Kidney glomerular epithelial cell (primary cell): Measurements from ENCODE around the gene GNG8.
A peak's percentile ranks its signal among the peaks of the same experiment; 100 is the strongest.

Experiments
- DNase-seq: peaks from one replicate; lab custom pipeline; 2025; lab: John Stamatoyannopoulos, UW

The GNG8 gene

DNA sequence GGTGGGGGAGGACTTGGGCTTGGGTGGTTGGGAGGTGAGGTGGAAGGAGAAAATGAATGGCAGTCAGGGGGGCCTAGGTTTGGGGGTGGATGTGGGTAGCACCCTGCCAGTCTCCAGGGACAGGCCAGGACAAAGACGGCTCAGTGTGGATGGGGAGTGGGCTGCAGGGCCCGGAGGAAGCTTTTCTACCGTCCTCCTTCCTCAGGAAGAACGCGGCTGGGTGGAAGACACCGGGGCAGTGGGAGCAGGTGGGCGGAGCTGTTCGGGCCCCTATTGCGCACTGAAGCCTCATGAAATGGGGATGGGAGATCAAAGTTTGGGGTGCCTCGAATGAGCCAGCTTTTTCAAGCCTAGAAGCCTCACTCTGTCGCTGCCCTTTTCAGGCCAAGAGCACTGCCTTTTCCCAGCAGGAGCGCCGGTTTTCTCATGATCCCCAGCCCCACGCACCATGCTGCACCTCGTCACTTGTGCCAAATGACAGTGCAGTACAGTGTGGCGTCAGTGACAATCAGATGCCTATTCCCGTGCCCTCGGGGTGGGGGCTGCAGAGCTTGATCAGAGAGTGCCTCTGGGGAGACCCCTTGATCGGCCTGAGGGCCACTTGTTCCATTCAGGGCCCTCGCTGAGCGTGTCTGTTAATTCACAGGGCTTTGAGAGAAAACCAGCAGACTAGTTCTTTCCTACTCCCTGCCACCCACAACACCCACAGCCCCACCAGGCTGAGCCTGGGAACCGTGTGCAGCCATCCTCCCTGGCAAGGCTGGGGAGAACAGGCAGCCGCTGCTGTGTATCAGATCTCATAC is 33.4 kb downstream of the GNG8 start:
- no peak for DNase-seq

DNA sequence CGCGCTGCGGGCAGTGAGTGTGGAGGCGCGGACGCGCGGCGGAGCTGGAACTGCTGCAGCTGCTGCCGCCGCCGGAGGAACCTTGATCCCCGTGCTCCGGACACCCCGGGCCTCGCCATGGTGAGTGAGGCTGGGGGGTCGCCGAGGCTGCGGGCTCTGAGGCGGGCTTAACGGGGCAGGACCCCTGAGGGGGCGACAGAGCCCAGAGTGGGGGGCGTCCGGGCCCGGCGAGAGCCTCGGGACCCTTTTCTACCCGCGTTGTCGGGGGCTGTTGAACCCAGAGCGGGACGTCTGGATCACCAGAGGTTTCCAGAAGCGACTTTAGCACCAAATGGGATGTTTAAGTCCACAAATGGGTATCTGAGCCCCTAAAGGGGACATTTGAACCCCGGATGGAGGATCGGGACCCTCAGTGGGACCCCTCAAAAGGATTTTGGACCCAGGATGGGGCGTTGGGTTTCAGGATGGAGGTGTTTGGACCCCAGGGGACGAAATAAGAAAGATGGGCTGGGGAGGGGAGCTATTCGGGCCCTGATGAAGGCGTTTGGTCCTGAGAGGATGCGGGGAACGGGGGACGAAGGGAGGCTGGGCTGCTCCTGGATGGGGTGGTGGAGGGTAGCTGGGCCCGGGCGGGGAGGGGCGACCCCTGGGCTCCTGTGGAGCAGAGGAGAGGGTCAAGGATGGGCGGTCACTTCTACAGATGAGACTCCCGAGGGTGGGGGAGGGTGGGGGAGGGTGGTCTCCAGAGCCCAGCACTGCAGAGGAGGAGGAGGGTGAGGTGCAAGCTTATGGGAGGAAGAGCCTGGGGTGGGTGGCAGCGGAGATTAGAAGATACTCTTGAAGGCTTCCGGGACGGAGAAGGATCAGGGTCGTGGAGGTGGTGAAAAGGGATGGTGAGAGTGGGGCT is 34.4 kb downstream of the GNG8 start, which contains the start of gene CALM3:
Gene CALM3 (plus strand): TSS at position 13 of the 907 bp plus-strand sequence. CDS start 105 bp downstream, at position 118.
- DNase-seq: no peak

DNA sequence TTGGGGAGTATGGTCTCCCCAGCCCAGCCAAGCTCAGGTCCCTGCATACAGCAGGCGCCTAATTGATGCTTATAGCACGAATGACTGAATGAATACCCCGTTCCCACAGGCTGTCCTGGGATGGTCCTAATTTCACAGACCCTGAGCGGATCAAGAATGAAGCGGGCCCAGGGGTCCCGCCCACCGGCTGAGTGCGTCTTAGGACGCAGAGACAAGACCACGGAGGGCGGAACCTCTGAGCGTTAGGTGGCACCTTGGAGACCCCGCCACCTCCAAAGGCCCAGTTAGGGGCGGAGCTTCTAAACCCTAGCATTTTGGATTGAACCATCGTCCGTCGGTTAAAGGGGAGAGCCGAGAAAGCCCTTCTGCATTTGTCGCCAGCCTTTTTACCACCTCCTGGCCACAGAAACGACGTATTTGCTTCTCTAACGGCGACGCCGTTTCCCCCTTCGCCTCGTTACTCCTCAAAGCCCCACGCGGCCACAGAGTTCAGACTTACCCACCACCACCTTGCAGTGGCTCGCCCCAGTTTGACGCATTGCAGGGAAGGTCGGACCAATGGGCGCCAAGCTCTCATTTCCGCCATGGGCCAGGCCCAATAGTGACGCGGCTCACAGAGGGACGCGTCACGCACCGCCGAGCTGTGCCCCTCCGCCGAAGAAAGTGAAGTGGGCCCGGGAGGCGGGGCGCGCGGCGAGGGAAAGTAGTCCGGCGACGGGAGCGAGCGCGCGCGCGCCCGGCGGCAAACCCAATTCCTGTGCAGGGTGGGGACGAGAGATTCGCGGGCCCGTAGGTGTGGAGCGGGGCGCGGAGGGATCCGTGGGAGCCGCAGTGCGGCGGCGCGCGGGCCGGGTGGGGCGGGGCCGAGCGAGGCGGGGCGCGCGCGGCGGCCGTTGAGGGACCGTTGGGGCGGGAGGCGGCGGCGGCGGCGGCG is 35.4 kb downstream of the GNG8 start:
- peak; percentile 89 for DNase-seq

GRCh38 chr19:46599716-46600373 is 36.2 kb downstream of the GNG8 start:
- DNase-seq: no peak

DNA sequence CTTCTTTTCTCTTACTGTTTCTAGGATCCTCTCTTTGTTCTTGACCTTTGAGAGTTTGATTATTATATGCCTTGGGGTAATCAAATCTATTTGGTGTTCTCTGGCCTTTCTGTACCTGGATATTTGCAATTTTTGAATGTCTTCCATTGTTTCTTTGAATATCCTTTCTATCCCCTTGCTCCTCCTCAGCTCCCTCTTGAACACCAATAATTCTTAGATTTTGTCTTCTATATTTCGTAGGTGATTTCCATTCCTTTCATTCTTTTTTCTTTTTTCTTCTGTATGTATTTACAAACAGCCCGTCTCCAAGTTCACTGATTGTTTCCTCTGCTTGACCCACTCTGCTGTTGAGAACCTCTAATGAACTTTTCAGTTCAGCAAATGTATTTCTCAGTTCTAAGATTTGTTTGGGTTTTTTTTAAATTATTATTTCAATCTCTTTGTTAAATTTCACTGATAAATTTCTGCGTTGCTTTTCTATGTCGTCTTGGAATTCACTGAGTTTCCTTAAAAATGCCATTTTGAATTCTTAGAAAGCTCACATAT is 37.6 kb downstream of the GNG8 start:
- DNase-seq: no peak

DNA sequence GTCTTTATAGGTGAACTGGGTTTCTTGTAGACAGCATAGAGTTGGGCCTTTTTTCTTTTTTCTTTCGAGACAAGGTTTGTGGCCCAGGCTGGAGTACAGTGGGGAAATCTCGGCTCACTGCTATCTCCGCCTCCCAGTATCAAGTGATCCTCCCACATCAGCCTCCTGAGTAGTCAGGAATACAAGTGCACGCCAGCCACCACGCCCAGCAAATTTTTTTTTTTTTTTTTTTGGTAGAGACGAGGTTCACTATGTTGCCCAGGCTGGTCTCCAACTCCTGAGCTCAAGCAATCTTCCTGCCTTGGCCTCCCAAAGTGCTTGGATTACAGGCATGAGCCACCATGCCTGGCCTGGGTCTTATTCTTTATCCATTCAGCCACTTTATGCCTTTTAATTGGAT is 40.0 kb downstream of the GNG8 start:
- no peak for DNase-seq

DNA sequence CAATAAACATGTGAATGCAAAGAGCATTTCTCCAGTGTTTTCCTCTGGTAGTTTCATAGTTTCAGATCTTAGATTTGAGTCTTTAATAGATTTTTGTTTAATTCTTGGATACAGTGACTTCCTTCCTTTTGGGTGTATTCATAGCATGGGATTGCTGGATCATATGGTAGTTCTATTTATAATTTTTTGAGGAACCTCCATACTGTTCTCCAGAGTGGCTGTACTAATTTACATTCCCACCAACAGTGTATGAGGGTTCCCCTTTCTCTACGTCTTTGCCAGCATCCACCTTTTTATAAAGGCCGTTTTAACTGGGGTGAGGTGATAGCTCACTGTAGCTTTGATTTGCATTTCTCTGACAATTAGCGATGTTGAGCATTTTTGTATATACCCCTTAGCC is 44.1 kb downstream of the GNG8 start:
- no peak for DNase-seq

DNA sequence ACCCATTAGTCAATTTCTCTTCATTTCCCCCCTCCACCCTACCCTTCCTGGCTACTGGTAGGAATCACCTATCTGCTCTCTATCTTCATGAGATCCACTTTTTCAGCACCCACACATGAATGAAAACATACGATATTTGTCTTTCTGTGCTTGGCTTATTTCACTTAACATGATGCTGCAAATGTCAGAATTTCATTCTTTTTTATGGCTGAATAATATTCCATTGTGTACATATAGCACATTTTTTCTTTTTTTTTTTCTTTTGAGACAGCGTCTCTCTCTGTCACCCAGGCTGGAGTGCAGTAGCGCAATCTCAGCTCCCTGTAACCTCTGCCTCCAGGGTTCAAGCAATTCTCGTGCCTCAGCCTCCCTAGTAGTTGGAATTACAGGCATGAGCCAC is 44.7 kb downstream of the GNG8 start:
- no peak for DNase-seq

GRCh38 chr19:46587861-46588260 is 48.1 kb downstream of the GNG8 start:
- no peak for DNase-seq

GRCh38 chr19:46586294-46586693 is 49.7 kb downstream of the GNG8 start:
- DNase-seq: no peak

GRCh38 chr19:46585539-46585938 is 50.5 kb downstream of the GNG8 start:
- DNase-seq: no peak
